HG02840 (cell line): ENCODE results near the gene KRT25.

Source experiments
- ATAC-seq: cut with Tn5 transposase; IDR thresholded peaks from one replicate; pipeline ENCODE4 v1.9.1; 2021; ENCODE audit warnings: mild to moderate bottlenecking, moderate library complexity, moderate number of reproducible peaks; ENCODE audit not compliant: unreplicated experiment, low FRiP score

The KRT25 gene

GRCh38 chr17:40699853-40700252 is 55.3 kb downstream of the KRT25 start:
- ATAC-seq, result no peak

GRCh38 chr17:40699371-40699770 is 55.8 kb downstream of the KRT25 start:
- no peak for ATAC-seq
